ENCODE measurements around the gene ADCYAP1R1. TPM values are rescaled to one million over a fixed set of nuclear protein-coding genes. Genes with fewer than 3 reads are reported as not detected.

Gene ADCYAP1R1
- total and polyA plus RNA-seq, 5 donors from 2014 or later = not detected

GRCh38 chr7:31017032-31017675 is 35.0 kb upstream of the ADCYAP1R1 start:
- Histone ChIP-seq H3K4me1 (ENCODE audit: control insufficient read depth, insufficient read depth, low read length, poor library complexity, severe bottlenecking) (peaks cover 37% of the 10 kb centered on the region), H3K9me3 (ENCODE audit: control insufficient read depth in 2 of 2, low read length in 2 of 2) (no peaks in the 10 kb centered on the region), H3K4me3 (ENCODE audit: low read depth, low read length) (no peak overlapping the region), H3K27ac (ENCODE audit: insufficient read depth, low read length, poor library complexity, severe bottlenecking) (no peak overlapping the region), H3K36me3 (ENCODE audit: control insufficient read depth, insufficient read depth, low read length) (no peaks in the 10 kb centered on the region), H3K27me3 (ENCODE audit: control insufficient read depth, insufficient read depth, low read length) (no peaks in the 10 kb centered on the region)
- no peak overlapping the region for H3K27ac Mint-ChIP-seq
- H3K36me3 Mint-ChIP-seq = no peaks in the 10 kb centered on the region
- DNase-seq (peak in 2 of 3 donors; percentile 4 to 45), ATAC-seq (ENCODE audit: low read depth in 2 of 2) (no peak)
- H3K27me3 Mint-ChIP-seq = peaks cover 4% of the 10 kb centered on the region
- peaks cover 0 to 2% (median 0%) of the 10 kb centered on the region in 7 donors for H3K9me3 Mint-ChIP-seq
- H3K4me3 Mint-ChIP-seq = peak overlapping the region in 2 of 4 donors; percentile 21 to 77
- H3K4me1 Mint-ChIP-seq = peaks cover 5 to 47% (median 5%) of the 10 kb centered on the region in 4 donors

DNA sequence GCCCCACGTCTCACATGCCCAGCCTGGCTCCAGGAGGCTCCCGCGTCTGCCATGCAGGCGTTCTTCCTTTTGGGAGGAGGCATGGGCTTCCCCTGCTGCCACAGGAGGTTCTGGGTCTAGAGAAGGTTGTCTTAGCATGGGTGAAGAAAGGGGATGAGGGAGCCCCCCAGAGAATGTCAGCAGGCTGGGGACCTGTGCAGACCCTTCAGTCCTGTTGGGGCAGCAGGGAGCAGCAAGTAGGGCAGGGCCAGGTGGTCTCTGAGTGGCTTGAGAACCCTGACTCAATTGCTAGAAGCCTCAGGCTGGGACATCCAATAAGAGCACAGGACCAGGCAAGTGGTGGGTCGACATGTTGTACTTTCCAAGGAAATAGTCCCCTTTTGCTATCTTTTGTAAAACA is 34.4 kb upstream of the ADCYAP1R1 start:
- H3K27ac Mint-ChIP-seq = peak overlapping the region in 1 of 3 donors; percentile 52
- peaks cover 0 to 2% (median 0%) of the 10 kb centered on the region in 7 donors for H3K9me3 Mint-ChIP-seq
- Histone ChIP-seq H3K4me1 (ENCODE audit: control insufficient read depth, insufficient read depth, low read length, poor library complexity, severe bottlenecking) (peaks cover 39% of the 10 kb centered on the region), H3K27me3 (ENCODE audit: control insufficient read depth, insufficient read depth, low read length) (no peaks in the 10 kb centered on the region), H3K4me3 (ENCODE audit: low read depth, low read length) (no peak overlapping the region), H3K9me3 (ENCODE audit: control insufficient read depth in 2 of 2, low read length in 2 of 2) (no peaks in the 10 kb centered on the region), H3K36me3 (ENCODE audit: control insufficient read depth, insufficient read depth, low read length) (no peaks in the 10 kb centered on the region), H3K27ac (ENCODE audit: insufficient read depth, low read length, poor library complexity, severe bottlenecking) (no peak overlapping the region)
- H3K4me1 Mint-ChIP-seq = peaks cover 5 to 52% (median 7%) of the 10 kb centered on the region in 4 donors
- peak overlapping the region in 2 of 4 donors; percentile 21 to 77 for H3K4me3 Mint-ChIP-seq
- ATAC-seq (ENCODE audit: low read depth in 2 of 2) (no peak), DNase-seq (no peak)
- H3K36me3 Mint-ChIP-seq = no peaks in the 10 kb centered on the region
- peaks cover 3% of the 10 kb centered on the region for H3K27me3 Mint-ChIP-seq

- DNase-seq (peak in 1 of 3 donors; percentile 27), ATAC-seq (ENCODE audit: low read depth in 2 of 2) (no peak)
- H3K9me3 ChIP-seq (ENCODE audit: control insufficient read depth in 2 of 2, low read length in 2 of 2) = no peaks in the 10 kb centered on the region
- H3K4me1 ChIP-seq (ENCODE audit: control insufficient read depth, insufficient read depth, low read length, poor library complexity, severe bottlenecking) = peaks cover 52% of the 10 kb centered on the region
- Mint-ChIP-seq H3K4me3 (no peak overlapping the region), H3K27me3 (no peaks in the 10 kb centered on the region), H3K27ac (peak overlapping the region; percentile 6 to 85 (median 20)), H3K36me3 (no peaks in the 10 kb centered on the region), H3K4me1 (peaks cover 5 to 69% (median 18%) of the 10 kb centered on the region in 4 donors), H3K9me3 (peaks cover 0 to 7% (median 0%) of the 10 kb centered on the region in 7 donors)
- H3K27ac ChIP-seq (ENCODE audit: insufficient read depth, low read length, poor library complexity, severe bottlenecking) = no peak overlapping the region
- no peaks in the 10 kb centered on the region for H3K36me3 ChIP-seq (ENCODE audit: control insufficient read depth, insufficient read depth, low read length)
- H3K4me3 ChIP-seq (ENCODE audit: low read depth, low read length) = no peak overlapping the region
- no peaks in the 10 kb centered on the region for H3K27me3 ChIP-seq (ENCODE audit: control insufficient read depth, insufficient read depth, low read length)
Measured at GRCh38 chr7:31019509-31019908, 32.6 kb upstream of the ADCYAP1R1 start.

GRCh38 chr7:31020161-31020560 is 31.9 kb upstream of the ADCYAP1R1 start:
- no peaks in the 10 kb centered on the region for H3K9me3 ChIP-seq (ENCODE audit: control insufficient read depth in 2 of 2, low read length in 2 of 2)
- H3K27ac ChIP-seq (ENCODE audit: insufficient read depth, low read length, poor library complexity, severe bottlenecking) = no peak overlapping the region
- peaks cover 0 to 10% (median 0%) of the 10 kb centered on the region in 7 donors for H3K9me3 Mint-ChIP-seq
- no peaks in the 10 kb centered on the region for H3K36me3 ChIP-seq (ENCODE audit: control insufficient read depth, insufficient read depth, low read length)
- H3K27me3 ChIP-seq (ENCODE audit: control insufficient read depth, insufficient read depth, low read length) = no peaks in the 10 kb centered on the region
- peak overlapping the region; percentile 44 to 96 (median 85) for H3K27ac Mint-ChIP-seq
- ATAC-seq (ENCODE audit: low read depth in 2 of 2) (no peak), DNase-seq (no peak)
- H3K4me3 ChIP-seq (ENCODE audit: low read depth, low read length) = no peak overlapping the region
- H3K4me1 ChIP-seq (ENCODE audit: control insufficient read depth, insufficient read depth, low read length, poor library complexity, severe bottlenecking) = peaks cover 52% of the 10 kb centered on the region
- H3K27me3 Mint-ChIP-seq = no peaks in the 10 kb centered on the region
- peak overlapping the region in 1 of 4 donors; percentile 65 for H3K4me3 Mint-ChIP-seq
- no peaks in the 10 kb centered on the region for H3K36me3 Mint-ChIP-seq
- H3K4me1 Mint-ChIP-seq = peaks cover 5 to 75% (median 18%) of the 10 kb centered on the region in 4 donors

DNA sequence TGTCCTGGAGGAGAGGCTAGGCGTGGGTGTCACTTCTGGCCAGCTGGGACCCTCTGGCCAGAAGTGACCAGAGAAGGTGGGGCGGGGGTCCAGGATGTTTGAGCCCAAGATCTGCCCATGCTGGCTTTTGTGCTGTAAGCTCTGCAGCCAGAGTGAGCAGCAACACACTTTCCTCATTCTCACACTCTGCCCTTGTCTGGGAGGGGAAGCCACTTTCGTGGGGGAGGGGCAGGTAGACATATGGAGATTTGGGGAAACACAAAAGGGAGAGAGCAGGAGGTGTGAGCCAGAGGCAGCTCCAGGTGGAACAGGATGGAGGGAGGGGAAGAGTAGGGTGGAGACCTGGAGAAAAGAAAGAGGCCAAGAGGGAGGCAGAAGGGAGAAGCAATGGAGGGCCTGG is 31.5 kb upstream of the ADCYAP1R1 start:
- Mint-ChIP-seq H3K4me3 (peak overlapping the region in 2 of 4 donors; percentile 23 to 65), H3K36me3 (no peaks in the 10 kb centered on the region), H3K27me3 (no peaks in the 10 kb centered on the region), H3K27ac (peak overlapping the region in 2 of 3 donors; percentile 25 to 85), H3K9me3 (peaks cover 0 to 10% (median 0%) of the 10 kb centered on the region in 7 donors), H3K4me1 (peaks cover 3 to 80% (median 16%) of the 10 kb centered on the region in 4 donors)
- ATAC-seq (ENCODE audit: low read depth in 2 of 2) (no peak), DNase-seq (no peak)
- H3K27ac ChIP-seq (ENCODE audit: insufficient read depth, low read length, poor library complexity, severe bottlenecking) = no peak overlapping the region
- H3K4me1 ChIP-seq (ENCODE audit: control insufficient read depth, insufficient read depth, low read length, poor library complexity, severe bottlenecking) = peaks cover 52% of the 10 kb centered on the region
- H3K4me3 ChIP-seq (ENCODE audit: low read depth, low read length) = no peak overlapping the region
- no peaks in the 10 kb centered on the region for H3K9me3 ChIP-seq (ENCODE audit: control insufficient read depth in 2 of 2, low read length in 2 of 2)
- H3K36me3 ChIP-seq (ENCODE audit: control insufficient read depth, insufficient read depth, low read length) = no peaks in the 10 kb centered on the region
- no peaks in the 10 kb centered on the region for H3K27me3 ChIP-seq (ENCODE audit: control insufficient read depth, insufficient read depth, low read length)

- Histone ChIP-seq H3K9me3 (ENCODE audit: control insufficient read depth in 2 of 2, low read length in 2 of 2) (no peaks in the 10 kb centered on the region), H3K27ac (ENCODE audit: insufficient read depth, low read length, poor library complexity, severe bottlenecking) (no peak overlapping the region), H3K27me3 (ENCODE audit: control insufficient read depth, insufficient read depth, low read length) (no peaks in the 10 kb centered on the region), H3K36me3 (ENCODE audit: control insufficient read depth, insufficient read depth, low read length) (no peaks in the 10 kb centered on the region), H3K4me3 (ENCODE audit: low read depth, low read length) (no peak overlapping the region), H3K4me1 (ENCODE audit: control insufficient read depth, insufficient read depth, low read length, poor library complexity, severe bottlenecking) (peaks cover 47% of the 10 kb centered on the region)
- DNase-seq = no peak
- ATAC-seq (ENCODE audit: low read depth in 2 of 2) = no peak
- Mint-ChIP-seq H3K4me1 (peaks cover 0 to 84% (median 16%) of the 10 kb centered on the region in 4 donors), H3K4me3 (no peak overlapping the region), H3K36me3 (no peaks in the 10 kb centered on the region), H3K27me3 (no peaks in the 10 kb centered on the region), H3K27ac (peak overlapping the region; percentile 20 to 89 (median 86)), H3K9me3 (peaks cover 0 to 10% (median 0%) of the 10 kb centered on the region in 7 donors)
Measured at GRCh38 chr7:31022117-31022516, 30.0 kb upstream of the ADCYAP1R1 start.

DNA sequence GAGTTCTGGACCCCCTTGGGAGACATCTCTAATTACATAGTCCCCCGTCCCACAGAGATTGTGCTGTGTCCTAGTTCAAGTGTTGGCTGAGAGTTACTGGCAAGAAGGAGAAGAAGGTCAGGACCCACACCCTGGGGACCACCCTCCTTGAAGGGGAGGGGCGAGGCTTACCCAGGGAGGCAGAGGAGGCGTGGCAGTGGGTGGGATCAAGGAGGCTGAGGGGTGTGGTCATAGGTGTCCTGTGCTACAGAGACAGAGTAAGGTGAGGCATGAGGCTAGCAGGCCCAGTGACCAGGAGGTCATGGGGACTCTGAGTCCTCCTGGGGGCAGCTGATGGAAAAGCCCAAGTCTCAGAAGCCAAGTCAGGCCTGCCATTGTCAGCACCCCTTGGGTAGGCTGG is 29.4 kb upstream of the ADCYAP1R1 start:
- ATAC-seq (ENCODE audit: low read depth in 2 of 2) = no peak

More for the DNA sequence above, 29.4 kb upstream of the ADCYAP1R1 start:
- H3K36me3 ChIP-seq (ENCODE audit: control insufficient read depth, insufficient read depth, low read length) = no peaks in the 10 kb centered on the region
- no peak overlapping the region for H3K27ac ChIP-seq (ENCODE audit: insufficient read depth, low read length, poor library complexity, severe bottlenecking)
- peaks cover 0 to 10% (median 0%) of the 10 kb centered on the region in 7 donors for H3K9me3 Mint-ChIP-seq
- H3K27me3 ChIP-seq (ENCODE audit: control insufficient read depth, insufficient read depth, low read length) = no peaks in the 10 kb centered on the region
- H3K4me3 Mint-ChIP-seq = no peak overlapping the region
- H3K4me3 ChIP-seq (ENCODE audit: low read depth, low read length) = no peak overlapping the region
- DNase-seq = no peak
- peaks cover 0 to 78% (median 16%) of the 10 kb centered on the region in 4 donors for H3K4me1 Mint-ChIP-seq
- peak overlapping the region in 1 of 3 donors; percentile 86 for H3K27ac Mint-ChIP-seq
- peaks cover 41% of the 10 kb centered on the region for H3K4me1 ChIP-seq (ENCODE audit: control insufficient read depth, insufficient read depth, low read length, poor library complexity, severe bottlenecking)
- no peaks in the 10 kb centered on the region for H3K9me3 ChIP-seq (ENCODE audit: control insufficient read depth in 2 of 2, low read length in 2 of 2)
- no peaks in the 10 kb centered on the region for H3K36me3 Mint-ChIP-seq
- H3K27me3 Mint-ChIP-seq = no peaks in the 10 kb centered on the region
